A673 (cell line): ENCODE results near the gene NUDT15.

Source experiments
- CTCF ChIP-seq: fragments of 300-800, 200-600 bp; sonication (generic); conservative IDR thresholded peaks from 2 replicates; pipeline ENCODE4 v1.5.1; 2017; ENCODE audit warnings: low read depth, mild to moderate bottlenecking, antibody characterized with exemption, low read length, moderate library complexity, mixed read lengths
- EZH2 ChIP-seq: fragments of 200-600 bp; sonication (generic); IDR thresholded peaks from 2 replicates; pipeline ENCODE4 v1.6.1; 2017; ENCODE audit warnings: borderline replicate concordance, low read depth, mild to moderate bottlenecking, mixed read lengths, antibody characterized with exemption, low read length; ENCODE audit not compliant: poor library complexity, severe bottlenecking

GRCh38 chr13:48000559-48001113 is 36.9 kb upstream of the NUDT15 start:
- no peak for TF ChIP-seq CTCF
- TF ChIP-seq EZH2: no peak
